Neutrophil (primary cell): ENCODE data around the gene DOCK11.
A peak's percentile ranks its signal among the peaks of the same experiment; 100 is the strongest.

Source experiments
- H3K27ac ChIP-seq: fragments of 200-600 bp; sonication (generic); 2 replicates; pipeline ENCODE4 v1.5.1; 2016; ENCODE audit warnings: mild to moderate bottlenecking, moderate library complexity
- H3K27me3 ChIP-seq: fragments of 200-600 bp; sonication (generic); 2 replicates; pipeline ENCODE4 v1.6.0; 2016; ENCODE audit warnings: mild to moderate bottlenecking
- H3K36me3 ChIP-seq: fragments of 200-600 bp; sonication (generic); 2 replicates; pipeline ENCODE4 v1.5.1; 2017
- H3K4me1 ChIP-seq, 2 experiments: fragments of 200-600 bp in 1 of 2; sonication (generic) in 1 of 2; 1 replicate in 1 of 2; 2 replicates in 1 of 2; pipeline versions ENCODE4 v1.5.1 to v1.6.1; 2013 to 2016; ENCODE audit warnings: low read depth in 1 of 2, low read length in 1 of 2, mild to moderate bottlenecking in 1 of 2, moderate library complexity in 1 of 2; ENCODE audit not compliant: control insufficient read depth in 1 of 2, insufficient read depth in 1 of 2
- H3K4me3 ChIP-seq, 2 experiments: fragments of 200-600 bp in 1 of 2; sonication (generic) in 1 of 2; 1 replicate in 1 of 2; 2 replicates in 1 of 2; pipeline ENCODE4 v1.5.1; 2013 to 2016; ENCODE audit warnings: low read depth in 1 of 2, low read length in 1 of 2, mild to moderate bottlenecking in 1 of 2, moderate library complexity in 1 of 2
- H3K9me3 ChIP-seq: fragments of 200-600 bp; sonication (generic); 2 replicates; pipeline ENCODE4 v1.5.1; 2016
- CTCF ChIP-seq: fragments of 200-600 bp; sonication (generic); IDR thresholded peaks from 2 replicates; pipeline ENCODE4 v1.5.1; 2016; ENCODE audit warnings: antibody characterized with exemption

Gene DOCK11

GRCh38 chrX:118508635-118509034, 13.0 kb downstream of the DOCK11 start:
- H3K27ac ChIP-seq: no peak overlapping the region
- H3K4me3 ChIP-seq: no peak overlapping the region
- TF ChIP-seq CTCF: no peak
- H3K36me3 ChIP-seq: no peaks in the 10 kb centered on the region
- no peaks in the 10 kb centered on the region for H3K27me3 ChIP-seq
- no peaks in the 10 kb centered on the region for H3K9me3 ChIP-seq
- H3K4me1 ChIP-seq: peaks cover 51 to 56% of the 10 kb centered on the region in 2 experiments

DNA sequence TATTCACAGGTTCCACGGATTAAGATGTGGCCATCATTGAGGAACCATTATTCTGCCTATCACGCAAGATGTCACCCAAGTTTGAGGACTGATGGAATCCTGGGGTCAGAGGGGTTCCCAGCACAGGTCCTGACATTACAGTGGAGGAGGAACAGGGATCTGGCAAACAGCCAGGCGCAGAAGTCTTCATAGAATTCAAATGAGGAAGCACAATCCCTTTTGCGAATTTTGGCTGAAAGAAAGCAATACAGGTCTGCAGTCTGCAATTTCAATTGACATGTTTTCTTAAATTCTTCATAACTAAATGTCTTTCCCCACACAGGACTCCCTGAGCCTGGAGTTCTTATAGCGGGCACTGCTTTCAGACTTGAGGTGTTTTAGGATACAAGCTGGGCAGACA, 14.5 kb downstream of the DOCK11 start:
- Histone ChIP-seq H3K4me1 (peaks cover 47 to 54% of the 10 kb centered on the region in 2 experiments), H3K27me3 (no peaks in the 10 kb centered on the region), H3K36me3 (no peaks in the 10 kb centered on the region), H3K27ac (peak overlapping the region; percentile 45), H3K4me3 (no peak overlapping the region), H3K9me3 (no peaks in the 10 kb centered on the region)
- no peak for TF ChIP-seq CTCF

DNA sequence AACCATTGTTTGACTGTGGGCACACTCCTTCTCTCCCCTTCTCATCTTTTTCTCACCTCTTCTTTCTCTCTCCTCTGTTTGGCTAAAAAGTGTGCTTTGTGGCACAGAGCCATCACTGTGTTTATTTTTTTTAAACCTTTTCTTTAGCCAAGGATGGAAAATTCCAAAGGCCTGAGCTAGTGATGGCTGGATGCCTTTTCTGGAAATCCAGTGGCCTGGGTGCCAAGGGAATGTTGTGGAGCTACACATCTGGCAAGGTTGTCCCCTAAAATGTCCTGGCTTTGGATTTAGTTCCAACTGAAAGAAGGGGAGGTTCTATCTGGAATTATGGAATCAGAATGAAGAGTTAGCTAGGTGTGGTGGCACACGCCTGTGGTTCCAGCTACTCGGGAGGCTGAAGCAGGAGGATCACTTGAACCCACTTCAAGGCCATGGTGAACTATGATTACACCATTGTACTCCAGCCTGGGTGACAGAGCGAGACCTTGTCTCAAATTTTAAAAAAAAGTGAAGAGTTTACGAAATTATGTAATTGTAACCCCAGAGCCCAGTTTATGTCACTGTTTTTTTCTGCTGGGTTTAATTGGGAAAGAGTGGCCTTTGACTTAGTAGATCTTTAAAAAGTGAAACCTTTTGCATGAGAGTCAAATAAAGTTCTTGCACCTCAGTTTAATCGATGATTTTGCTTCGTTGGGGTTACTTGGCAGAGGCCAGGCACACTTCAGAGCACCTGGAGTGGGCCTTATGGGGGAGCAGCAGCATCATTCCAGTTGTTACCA, 17.7 kb downstream of the DOCK11 start:
- Histone ChIP-seq H3K36me3 (no peaks in the 10 kb centered on the region), H3K9me3 (no peaks in the 10 kb centered on the region), H3K27ac (peak overlapping the region; percentile 25), H3K4me3 (no peak overlapping the region), H3K4me1 (peaks cover 33 to 37% of the 10 kb centered on the region in 2 experiments), H3K27me3 (no peaks in the 10 kb centered on the region)
- TF ChIP-seq CTCF: no peak

- Histone ChIP-seq H3K9me3 (no peaks in the 10 kb centered on the region), H3K27ac (no peak overlapping the region), H3K4me3 (no peak overlapping the region), H3K4me1 (peaks cover 48 to 54% of the 10 kb centered on the region in 2 experiments), H3K27me3 (no peaks in the 10 kb centered on the region), H3K36me3 (no peaks in the 10 kb centered on the region)
- no peak for TF ChIP-seq CTCF
Observed at GRCh38 chrX:118519411-118520215, 24.0 kb downstream of the DOCK11 start.

- peak overlapping the region; percentile 59 for H3K27ac ChIP-seq
- no peak for TF ChIP-seq CTCF
- H3K4me1 ChIP-seq: peaks cover 57 to 60% of the 10 kb centered on the region in 2 experiments
Observed at GRCh38 chrX:118520216-118521206, 24.9 kb downstream of the DOCK11 start.

More at GRCh38 chrX:118520216-118521206, 24.9 kb downstream of the DOCK11 start:
- Histone ChIP-seq H3K27me3 (no peaks in the 10 kb centered on the region), H3K9me3 (no peaks in the 10 kb centered on the region), H3K36me3 (no peaks in the 10 kb centered on the region), H3K4me3 (no peak overlapping the region)
